ENCODE results near the gene FBXW11.

GRCh38 chr5:171861381-171861780, 145.1 kb downstream of the FBXW11 start:
- TF ChIP-seq CTCF (IDR thresholded peaks at IDR 0.05), result no peak
- no peak for TF ChIP-seq POLR2A (IDR thresholded peaks at IDR 0.05)
- no peak for TF ChIP-seq EP300 (IDR thresholded peaks at IDR 0.05)
